ENCODE results near the gene OPA3.
A peak's percentile ranks its signal among the peaks of the same experiment; 100 is the strongest.
"Not testable (repeated sequence)": the region's sequence is repeated elsewhere in the genome, so short reads cannot be mapped to it uniquely, and the experiment has no call there.

The OPA3 gene

DNA sequence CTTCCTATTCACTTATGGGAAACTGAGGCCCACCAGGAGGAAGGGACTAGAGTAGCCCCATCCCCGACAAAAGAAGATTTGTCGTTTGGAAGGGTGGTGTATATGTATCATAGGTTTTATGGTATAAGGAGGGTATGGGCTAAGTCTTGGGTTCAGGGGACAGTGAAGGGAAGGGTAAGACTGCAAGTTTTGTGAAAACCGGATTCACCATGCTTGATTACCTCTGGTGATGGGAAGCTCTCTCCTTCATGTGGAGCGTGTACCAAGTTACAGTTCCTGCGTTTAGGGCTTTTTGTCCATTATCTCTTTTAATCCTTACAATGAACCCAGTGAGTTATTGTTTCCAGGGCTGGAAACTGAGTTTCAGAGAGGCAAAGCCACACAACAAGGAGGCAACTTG is 73.5 kb downstream of the OPA3 start:
- H3K4me3 ChIP-seq (replicated peaks; ENCODE audit: low read depth, low read length), result peak overlapping the region; percentile 17; the same call in 1 of the 2 replicates
- no peaks in the 10 kb centered on the region for H3K27me3 ChIP-seq (replicated peaks; ENCODE audit: control insufficient read depth, insufficient read depth, low read length)
- no peak for DNase-seq (ENCODE audit: extremely low read depth, insufficient read length)
- peaks cover 5% of the 10 kb centered on the region for H3K36me3 ChIP-seq (ENCODE audit: control insufficient read depth, insufficient read depth, low read length)
- TF ChIP-seq, protein P1, sequence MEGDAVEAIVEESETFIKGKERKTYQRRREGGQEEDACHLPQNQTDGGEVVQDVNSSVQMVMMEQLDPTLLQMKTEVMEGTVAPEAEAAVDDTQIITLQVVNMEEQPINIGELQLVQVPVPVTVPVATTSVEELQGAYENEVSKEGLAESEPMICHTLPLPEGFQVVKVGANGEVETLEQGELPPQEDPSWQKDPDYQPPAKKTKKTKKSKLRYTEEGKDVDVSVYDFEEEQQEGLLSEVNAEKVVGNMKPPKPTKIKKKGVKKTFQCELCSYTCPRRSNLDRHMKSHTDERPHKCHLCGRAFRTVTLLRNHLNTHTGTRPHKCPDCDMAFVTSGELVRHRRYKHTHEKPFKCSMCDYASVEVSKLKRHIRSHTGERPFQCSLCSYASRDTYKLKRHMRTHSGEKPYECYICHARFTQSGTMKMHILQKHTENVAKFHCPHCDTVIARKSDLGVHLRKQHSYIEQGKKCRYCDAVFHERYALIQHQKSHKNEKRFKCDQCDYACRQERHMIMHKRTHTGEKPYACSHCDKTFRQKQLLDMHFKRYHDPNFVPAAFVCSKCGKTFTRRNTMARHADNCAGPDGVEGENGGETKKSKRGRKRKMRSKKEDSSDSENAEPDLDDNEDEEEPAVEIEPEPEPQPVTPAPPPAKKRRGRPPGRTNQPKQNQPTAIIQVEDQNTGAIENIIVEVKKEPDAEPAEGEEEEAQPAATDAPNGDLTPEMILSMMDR (IDR thresholded peaks at IDR 0.05; ENCODE audit: insufficient read depth, low read length, poor library complexity, severe bottlenecking), result no peak

DNA sequence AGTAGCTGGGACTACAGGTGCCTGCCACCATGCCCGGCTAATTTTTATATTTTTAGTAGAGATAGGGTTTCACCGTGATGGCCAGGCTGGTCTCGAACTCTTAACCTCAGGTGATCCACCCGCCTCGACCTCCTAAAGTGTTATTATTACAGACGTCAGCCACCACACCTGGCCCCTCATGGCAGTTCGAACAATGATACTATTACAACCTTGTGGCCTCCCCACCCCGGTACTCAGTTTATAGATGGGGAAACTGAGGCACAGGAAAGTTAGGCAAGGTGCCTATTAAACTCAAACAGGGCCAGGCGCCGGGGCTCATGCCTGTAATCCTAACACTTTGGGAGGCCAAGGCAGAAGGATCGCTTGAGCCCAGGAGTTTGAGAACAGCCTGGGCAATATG is 74.2 kb downstream of the OPA3 start:
- not testable (repeated sequence) for H3K27me3 ChIP-seq (replicated peaks; ENCODE audit: control insufficient read depth, insufficient read depth, low read length); H3K36me3 ChIP-seq (ENCODE audit: control insufficient read depth, insufficient read depth, low read length); DNase-seq (ENCODE audit: extremely low read depth, insufficient read length)
- peak overlapping the region; percentile 79 for H3K4me3 ChIP-seq (replicated peaks; ENCODE audit: low read depth, low read length)

DNA sequence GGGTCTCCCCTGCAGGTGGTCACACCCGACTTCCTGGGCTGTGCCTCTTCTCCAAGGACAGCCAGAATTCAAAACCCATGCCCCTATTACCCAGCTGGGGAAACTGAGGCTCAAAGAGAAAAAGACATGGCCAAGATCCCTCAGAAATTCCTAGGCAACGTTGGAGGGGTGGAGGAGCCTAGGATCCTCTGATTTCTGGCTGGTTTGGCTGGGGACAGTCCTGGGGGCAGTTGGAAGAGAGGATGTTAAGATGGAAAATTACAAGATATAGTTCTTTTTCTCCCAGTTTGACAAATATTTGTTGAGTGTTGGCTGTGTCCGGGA is 74.9 kb downstream of the OPA3 start:
- Histone ChIP-seq H3K27me3 (replicated peaks; ENCODE audit: control insufficient read depth, insufficient read depth, low read length) (no peaks in the 10 kb centered on the region), H3K36me3 (ENCODE audit: control insufficient read depth, insufficient read depth, low read length) (peaks cover 1% of the 10 kb centered on the region), H3K4me3 (replicated peaks; ENCODE audit: low read depth, low read length) (peak overlapping the region; percentile 79)
- TF ChIP-seq, protein P1 (IDR thresholded peaks at IDR 0.05; ENCODE audit: insufficient read depth, low read length, poor library complexity, severe bottlenecking), result no peak
- no peak for DNase-seq (ENCODE audit: extremely low read depth, insufficient read length)

DNA sequence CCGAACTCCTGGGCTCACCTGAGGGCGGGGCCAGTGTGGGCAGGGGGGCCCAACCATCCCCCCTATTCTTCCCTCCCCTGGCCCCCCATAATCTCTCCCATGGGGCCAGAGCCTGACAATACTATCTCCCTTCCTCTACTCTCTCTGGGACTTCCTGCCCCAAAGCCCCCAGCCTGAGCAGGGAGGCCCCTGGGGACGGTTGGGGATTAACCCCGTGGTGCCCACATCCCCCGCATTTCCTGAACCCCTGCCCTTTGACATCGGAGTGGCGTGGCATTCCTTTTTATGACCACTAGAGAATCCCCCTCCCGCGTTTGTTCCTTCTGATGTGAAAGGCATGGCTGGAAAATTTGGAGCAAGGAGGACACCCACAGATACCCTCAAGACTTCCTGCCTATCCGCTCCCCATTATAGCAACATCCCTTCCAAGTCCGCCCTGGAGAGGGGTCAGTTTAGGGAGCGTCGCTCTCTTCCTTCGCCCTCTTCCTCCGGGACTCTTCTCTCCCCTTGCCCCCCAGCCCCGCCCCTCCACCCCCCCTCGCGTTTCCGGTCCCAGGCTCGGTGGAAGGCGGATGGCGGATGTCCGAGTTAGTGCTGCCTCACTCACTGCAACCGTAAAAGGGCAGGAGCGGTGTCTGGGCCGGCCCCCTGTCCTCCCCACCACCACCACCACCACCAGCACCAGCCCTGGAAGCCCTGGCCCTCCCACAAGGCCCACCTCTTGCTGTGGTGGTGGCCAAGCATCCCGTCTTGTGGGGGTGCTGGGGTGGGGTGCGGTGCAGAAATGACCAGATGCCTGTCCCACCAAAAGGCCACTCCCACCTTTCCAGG is 75.5 kb downstream of the OPA3 start:
- DNase-seq (ENCODE audit: extremely low read depth, insufficient read length), result peak; percentile 82
- TF ChIP-seq, protein P1 (IDR thresholded peaks at IDR 0.05; ENCODE audit: insufficient read depth, low read length, poor library complexity, severe bottlenecking), result peak; percentile 8
- Histone ChIP-seq H3K27me3 (replicated peaks; ENCODE audit: control insufficient read depth, insufficient read depth, low read length) (no peaks in the 10 kb centered on the region), H3K36me3 (ENCODE audit: control insufficient read depth, insufficient read depth, low read length) (peaks cover 1% of the 10 kb centered on the region), H3K4me3 (replicated peaks; ENCODE audit: low read depth, low read length) (peak overlapping the region; percentile 79)

DNA sequence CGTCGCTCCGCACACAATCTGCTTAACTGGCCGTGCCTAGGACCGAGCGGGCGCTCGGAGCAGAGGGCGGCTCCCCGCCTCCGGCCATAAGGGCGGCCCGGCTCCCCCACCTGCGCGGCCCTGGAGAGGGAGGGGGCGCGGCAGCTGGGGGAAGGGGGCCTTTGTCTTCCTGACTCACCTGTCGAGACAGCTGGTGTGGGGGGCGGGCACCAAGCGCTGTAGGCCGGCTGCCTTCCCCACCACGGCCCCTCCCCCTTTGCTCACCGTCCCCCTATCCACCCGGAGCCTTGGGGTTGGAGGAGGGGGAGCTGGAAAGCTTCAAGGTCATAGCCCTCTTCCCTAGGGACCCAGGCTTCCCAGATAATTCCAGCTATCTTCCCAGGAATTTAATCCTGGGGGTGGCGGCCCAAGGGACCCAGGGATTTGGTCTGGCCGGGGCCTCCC is 76.2 kb downstream of the OPA3 start:
- TF ChIP-seq, protein P1 (IDR thresholded peaks at IDR 0.05; ENCODE audit: insufficient read depth, low read length, poor library complexity, severe bottlenecking), result no peak
- peak; percentile 65 for DNase-seq (ENCODE audit: extremely low read depth, insufficient read length)
- H3K36me3 ChIP-seq (ENCODE audit: control insufficient read depth, insufficient read depth, low read length), result peaks cover 1% of the 10 kb centered on the region
- H3K27me3 ChIP-seq (replicated peaks; ENCODE audit: control insufficient read depth, insufficient read depth, low read length), result no peaks in the 10 kb centered on the region
- H3K4me3 ChIP-seq (replicated peaks; ENCODE audit: low read depth, low read length), result peak overlapping the region; percentile 79

DNA sequence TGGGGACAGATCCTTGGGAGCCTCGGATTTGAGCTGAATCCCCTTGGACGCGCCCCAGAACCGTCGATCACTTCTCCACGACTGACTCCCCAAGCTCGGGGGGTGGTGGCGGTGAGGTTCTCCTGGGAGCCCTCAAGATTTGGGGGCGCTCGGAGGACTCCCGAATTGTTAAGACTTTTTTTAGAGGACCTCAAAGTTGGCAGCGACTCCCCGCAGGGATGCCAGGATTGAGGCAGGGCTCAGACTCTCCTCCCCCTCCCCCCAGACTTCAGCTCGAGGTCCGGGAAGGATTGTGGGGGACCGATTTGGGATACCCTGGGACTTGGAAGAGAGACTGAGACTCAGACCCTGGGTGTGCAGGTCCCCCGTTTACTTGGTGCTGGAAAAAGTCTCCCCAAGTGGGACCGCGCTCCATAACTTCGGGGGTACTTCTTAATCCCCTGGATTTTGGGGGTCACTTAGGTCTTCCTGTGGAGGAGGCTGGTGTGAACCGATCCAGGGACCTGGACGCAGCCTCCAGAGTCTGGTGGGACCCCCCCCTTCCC is 76.7 kb downstream of the OPA3 start:
- Histone ChIP-seq H3K4me3 (replicated peaks; ENCODE audit: low read depth, low read length) (peak overlapping the region; percentile 79), H3K36me3 (ENCODE audit: control insufficient read depth, insufficient read depth, low read length) (peaks cover 1% of the 10 kb centered on the region), H3K27me3 (replicated peaks; ENCODE audit: control insufficient read depth, insufficient read depth, low read length) (no peaks in the 10 kb centered on the region)
- DNase-seq (ENCODE audit: extremely low read depth, insufficient read length), result no peak
- TF ChIP-seq, protein P1 (IDR thresholded peaks at IDR 0.05; ENCODE audit: insufficient read depth, low read length, poor library complexity, severe bottlenecking), result no peak
